Fibroblast of the conjunctiva (primary cell): ENCODE data around the gene ATXN1.

ENCODE experiments used
- DNase-seq: peaks from one replicate; pipeline ENCODE4 v3.0.0-alpha.2; 2010; ENCODE audit warnings: low read depth

The ATXN1 gene

GRCh38 chr6:16533721-16534136 is 227.5 kb downstream of the ATXN1 start:
- DNase-seq = no peak

DNA sequence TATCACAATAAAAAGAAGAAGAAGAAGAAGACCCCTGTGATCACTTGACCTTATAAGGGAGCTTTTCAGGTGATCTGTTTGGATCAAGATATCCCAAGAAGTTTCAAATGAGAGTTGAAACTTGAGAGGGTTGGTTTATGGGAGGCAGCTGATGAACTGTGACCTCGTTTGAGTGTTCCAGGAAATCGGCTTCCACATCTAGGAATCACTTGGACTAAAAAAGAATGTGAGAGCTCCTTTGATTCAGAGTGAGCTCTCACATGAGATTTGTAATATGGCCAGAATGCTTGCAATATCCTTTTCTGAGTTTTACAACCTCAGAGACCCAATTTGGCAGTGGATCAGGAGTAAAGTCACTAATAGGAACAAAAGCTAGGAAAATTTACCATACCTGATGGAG is 228.1 kb downstream of the ATXN1 start:
- no peak for DNase-seq

DNA sequence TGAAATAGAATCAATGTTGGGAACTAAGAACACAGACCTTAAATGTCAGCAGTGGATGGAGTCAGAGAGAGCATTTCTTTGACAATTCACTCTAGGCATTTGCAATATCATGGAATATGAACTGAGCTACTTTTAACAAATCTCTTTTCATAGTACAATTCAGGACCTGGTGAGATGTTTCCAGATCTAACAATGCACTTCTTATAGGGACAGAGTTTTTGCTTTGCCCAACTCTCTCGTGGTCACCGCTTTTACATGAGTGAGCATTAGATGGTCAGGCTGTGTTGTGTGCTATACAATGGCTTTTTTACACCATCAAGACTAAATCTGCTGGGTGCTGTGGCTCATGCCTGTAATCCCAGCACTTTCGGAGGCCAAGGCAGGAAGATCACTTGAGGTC is 233.6 kb downstream of the ATXN1 start:
- DNase-seq = no peak

DNA sequence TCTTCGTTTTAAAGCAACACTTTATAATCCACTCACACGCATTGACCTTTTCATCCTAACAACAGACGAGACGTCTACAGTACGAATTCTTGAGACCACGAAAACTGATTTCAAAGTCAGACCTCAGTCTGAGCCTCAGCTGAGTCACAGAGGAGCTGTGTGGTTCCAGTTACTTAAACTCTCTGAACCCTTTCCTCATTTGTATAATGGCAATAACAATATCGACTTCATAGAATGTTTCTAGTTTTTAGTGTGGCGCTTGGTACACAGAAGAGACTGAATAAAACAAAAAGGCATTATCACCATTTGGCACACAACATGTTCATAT is 236.9 kb downstream of the ATXN1 start:
- DNase-seq = no peak

GRCh38 chr6:16523606-16524379 is 237.5 kb downstream of the ATXN1 start:
- DNase-seq = peak; percentile 47

GRCh38 chr6:16522937-16523336 is 238.3 kb downstream of the ATXN1 start:
- DNase-seq = no peak

DNA sequence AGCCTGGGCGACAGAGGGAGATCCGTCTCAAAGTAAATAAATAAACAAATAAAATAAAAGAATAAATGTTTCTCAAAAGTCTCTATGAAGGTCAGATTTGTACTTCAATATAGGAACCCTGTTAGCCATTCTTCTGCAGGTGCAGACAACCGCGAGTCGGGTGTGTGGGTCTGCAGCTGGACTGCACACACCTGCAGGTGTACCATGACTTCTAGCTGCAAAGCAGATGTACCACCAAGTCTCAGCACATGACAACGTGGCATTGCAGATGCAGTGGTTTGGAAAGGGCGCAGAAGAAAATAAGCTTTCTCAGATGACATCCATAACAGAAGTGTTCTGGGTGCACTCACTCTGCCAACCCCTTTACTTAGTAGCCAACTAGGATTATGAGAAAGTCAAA is 239.7 kb downstream of the ATXN1 start:
- DNase-seq = no peak

GRCh38 chr6:16519265-16520242 is 241.7 kb downstream of the ATXN1 start:
- no peak for DNase-seq

GRCh38 chr6:16518265-16518664 is 243.0 kb downstream of the ATXN1 start:
- DNase-seq = no peak

DNA sequence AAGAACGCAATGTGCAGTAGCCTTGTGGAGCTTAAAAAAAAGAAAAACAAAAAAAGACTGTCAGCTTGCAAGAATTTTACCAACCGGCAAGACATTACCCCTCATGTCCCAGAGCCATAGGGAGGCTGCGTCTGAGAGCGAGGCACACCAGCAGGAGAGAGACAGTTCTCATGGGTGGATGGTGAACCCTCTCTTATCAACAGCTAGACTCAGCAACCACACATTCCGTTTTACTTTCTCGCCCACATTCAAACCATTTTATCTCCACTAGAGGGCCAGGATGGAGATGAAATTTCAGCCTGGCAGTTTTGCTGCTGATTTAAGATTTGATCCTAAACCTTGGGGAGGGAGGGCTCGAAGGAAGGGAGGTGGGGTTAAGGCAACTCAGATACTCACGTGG is 247.0 kb downstream of the ATXN1 start:
- peak; percentile 33 for DNase-seq

DNA sequence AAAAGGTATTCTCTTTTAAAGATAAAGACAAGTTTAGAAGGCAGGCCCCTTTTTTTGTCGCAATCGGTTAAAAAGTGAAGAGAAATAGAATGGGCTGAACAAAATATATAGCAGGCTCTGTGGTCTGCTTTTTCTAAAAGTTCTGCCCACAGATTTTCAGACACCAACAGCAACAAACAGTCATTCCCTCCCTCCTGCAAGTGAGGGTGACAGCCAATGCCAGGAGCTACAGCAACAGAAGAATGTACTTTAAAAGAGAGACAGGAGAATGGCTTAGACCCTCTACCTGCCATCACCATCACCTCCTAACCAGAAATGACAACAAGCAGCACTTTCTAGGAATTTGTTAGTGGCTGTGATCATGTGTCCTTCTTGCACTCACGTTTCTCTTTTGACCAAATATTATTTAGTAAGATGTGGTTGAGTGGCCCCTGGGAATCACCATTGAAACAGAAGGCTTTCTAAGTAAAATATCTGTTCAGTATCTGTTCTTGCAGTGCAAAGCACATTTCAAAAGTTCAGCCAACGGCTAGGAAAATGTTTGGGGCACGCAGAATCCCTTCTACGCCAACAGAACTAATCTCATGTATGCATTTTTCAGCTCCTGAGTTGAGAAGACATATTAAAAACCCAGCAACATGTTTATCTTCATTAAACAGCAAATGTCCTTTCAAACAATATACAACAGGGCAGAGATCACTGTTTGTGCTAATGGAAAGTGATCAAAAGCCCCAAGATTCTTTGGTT is 248.5 kb downstream of the ATXN1 start:
- DNase-seq = no peak

GRCh38 chr6:16511723-16512489 is 249.4 kb downstream of the ATXN1 start:
- no peak for DNase-seq

DNA sequence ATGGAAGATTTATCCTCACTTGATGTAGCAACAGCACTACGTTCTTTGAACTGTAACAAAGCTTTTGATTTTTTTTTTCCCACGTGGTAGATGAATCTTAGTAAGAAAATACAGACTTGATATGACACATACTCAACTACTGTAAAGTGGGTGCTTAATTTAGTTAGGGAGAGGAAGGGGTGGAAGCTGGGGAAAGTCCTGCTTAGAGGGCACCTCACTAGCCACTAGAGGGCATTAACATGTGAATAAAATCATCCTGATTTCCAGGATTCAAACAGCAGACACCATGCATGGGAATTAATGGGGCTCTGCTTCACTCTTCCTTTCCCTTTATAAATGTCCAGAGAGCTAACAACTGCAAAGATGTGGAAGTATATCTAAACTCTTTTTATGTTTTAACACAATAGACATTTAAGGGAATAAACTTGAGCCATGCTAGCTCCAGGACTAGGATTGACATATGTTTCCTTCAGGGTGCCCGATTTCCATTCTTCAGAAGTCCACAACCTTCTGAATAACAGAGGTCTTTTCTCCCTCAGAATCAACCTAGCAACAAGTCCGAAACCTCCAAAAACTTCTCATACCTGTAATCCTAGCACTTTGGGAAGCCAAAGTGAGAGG is 250.1 kb downstream of the ATXN1 start:
- peak; percentile 21 for DNase-seq

- no peak for DNase-seq
These were observed 251.0 kb downstream of the ATXN1 start for GRCh38 chr6:16510245-16510644.

GRCh38 chr6:16508959-16509358 is 252.3 kb downstream of the ATXN1 start:
- no peak for DNase-seq

- peak; percentile 65 for DNase-seq
These were observed 255.4 kb downstream of the ATXN1 start for GRCh38 chr6:16505711-16506357.

GRCh38 chr6:16504609-16505008 is 256.7 kb downstream of the ATXN1 start:
- no peak for DNase-seq

DNA sequence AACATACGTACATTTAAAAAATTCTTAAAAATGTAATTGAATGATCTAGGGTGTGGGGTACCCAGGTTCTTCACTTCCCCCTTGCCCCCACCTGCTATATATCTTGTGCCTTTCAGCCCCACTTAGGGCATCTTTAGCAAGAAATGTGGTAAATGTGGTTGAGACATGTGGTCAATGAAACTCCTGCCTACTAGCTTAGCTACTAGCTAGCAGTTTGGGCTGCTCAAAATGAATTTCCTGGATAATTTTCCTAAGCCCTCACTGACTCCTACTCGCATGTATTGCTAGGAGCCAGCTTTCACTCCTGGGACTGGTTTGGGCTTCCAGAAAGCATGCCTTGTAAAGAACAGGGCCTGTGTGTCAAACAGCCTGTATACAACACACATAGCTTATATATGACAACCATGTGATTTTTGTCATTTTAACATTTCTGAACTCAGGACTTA is 257.3 kb downstream of the ATXN1 start:
- DNase-seq = no peak

GRCh38 chr6:16503241-16503775 is 258.0 kb downstream of the ATXN1 start:
- no peak for DNase-seq

- no peak for DNase-seq
These were observed 262.3 kb downstream of the ATXN1 start for GRCh38 chr6:16498957-16499356.
